ENCODE measurements around the gene KIAA0586. TPM values are rescaled to one million over a fixed set of nuclear protein-coding genes. Genes with fewer than 3 reads are reported as not detected.

Gene KIAA0586
- total and polyA plus RNA-seq, 2 of the 13 experiments (the other 11 are each of a cell fraction or from before 2014, with no cell fraction given), result 12.6 to 25.2 TPM

DNA sequence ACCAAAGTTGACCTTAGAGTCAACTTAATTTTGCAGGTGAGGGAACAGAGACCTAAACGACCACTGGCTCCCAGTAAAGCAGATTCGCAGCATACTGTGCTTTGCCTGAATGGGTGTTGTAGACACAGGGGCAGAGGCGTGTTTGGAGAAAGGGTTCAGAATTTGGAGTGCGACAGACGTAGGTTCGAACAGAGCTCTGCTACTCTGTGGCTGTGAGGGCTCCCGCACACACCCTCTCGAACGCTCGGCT, 32.0 kb upstream of the KIAA0586 start (continued):
- TF ChIP-seq, protein P1, sequence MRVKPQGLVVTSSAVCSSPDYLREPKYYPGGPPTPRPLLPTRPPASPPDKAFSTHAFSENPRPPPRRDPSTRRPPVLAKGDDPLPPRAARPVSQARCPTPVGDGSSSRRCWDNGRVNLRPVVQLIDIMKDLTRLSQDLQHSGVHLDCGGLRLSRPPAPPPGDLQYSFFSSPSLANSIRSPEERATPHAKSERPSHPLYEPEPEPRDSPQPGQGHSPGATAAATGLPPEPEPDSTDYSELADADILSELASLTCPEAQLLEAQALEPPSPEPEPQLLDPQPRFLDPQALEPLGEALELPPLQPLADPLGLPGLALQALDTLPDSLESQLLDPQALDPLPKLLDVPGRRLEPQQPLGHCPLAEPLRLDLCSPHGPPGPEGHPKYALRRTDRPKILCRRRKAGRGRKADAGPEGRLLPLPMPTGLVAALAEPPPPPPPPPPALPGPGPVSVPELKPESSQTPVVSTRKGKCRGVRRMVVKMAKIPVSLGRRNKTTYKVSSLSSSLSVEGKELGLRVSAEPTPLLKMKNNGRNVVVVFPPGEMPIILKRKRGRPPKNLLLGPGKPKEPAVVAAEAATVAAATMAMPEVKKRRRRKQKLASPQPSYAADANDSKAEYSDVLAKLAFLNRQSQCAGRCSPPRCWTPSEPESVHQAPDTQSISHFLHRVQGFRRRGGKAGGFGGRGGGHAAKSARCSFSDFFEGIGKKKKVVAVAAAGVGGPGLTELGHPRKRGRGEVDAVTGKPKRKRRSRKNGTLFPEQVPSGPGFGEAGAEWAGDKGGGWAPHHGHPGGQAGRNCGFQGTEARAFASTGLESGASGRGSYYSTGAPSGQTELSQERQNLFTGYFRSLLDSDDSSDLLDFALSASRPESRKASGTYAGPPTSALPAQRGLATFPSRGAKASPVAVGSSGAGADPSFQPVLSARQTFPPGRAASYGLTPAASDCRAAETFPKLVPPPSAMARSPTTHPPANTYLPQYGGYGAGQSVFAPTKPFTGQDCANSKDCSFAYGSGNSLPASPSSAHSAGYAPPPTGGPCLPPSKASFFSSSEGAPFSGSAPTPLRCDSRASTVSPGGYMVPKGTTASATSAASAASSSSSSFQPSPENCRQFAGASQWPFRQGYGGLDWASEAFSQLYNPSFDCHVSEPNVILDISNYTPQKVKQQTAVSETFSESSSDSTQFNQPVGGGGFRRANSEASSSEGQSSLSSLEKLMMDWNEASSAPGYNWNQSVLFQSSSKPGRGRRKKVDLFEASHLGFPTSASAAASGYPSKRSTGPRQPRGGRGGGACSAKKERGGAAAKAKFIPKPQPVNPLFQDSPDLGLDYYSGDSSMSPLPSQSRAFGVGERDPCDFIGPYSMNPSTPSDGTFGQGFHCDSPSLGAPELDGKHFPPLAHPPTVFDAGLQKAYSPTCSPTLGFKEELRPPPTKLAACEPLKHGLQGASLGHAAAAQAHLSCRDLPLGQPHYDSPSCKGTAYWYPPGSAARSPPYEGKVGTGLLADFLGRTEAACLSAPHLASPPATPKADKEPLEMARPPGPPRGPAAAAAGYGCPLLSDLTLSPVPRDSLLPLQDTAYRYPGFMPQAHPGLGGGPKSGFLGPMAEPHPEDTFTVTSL (CRISPR knock-in tag; IDR thresholded peaks at IDR 0.05; ENCODE audit: borderline replicate concordance), result 0 out of 2 replicates have a peak, but pooled peaks have one; percentile 30
- TF ChIP-seq DMAP1 (CRISPR knock-in tag; IDR thresholded peaks at IDR 0.05) (0 out of 2 replicates have a peak, but pooled peaks have one; percentile 33), ZNF501 (CRISPR knock-in tag; IDR thresholded peaks at IDR 0.05) (peak; percentile 27; the same call in 1 of the 2 replicates), JDP2 (CRISPR knock-in tag; IDR thresholded peaks at IDR 0.05; ENCODE audit: borderline replicate concordance) (no peak)

DNA sequence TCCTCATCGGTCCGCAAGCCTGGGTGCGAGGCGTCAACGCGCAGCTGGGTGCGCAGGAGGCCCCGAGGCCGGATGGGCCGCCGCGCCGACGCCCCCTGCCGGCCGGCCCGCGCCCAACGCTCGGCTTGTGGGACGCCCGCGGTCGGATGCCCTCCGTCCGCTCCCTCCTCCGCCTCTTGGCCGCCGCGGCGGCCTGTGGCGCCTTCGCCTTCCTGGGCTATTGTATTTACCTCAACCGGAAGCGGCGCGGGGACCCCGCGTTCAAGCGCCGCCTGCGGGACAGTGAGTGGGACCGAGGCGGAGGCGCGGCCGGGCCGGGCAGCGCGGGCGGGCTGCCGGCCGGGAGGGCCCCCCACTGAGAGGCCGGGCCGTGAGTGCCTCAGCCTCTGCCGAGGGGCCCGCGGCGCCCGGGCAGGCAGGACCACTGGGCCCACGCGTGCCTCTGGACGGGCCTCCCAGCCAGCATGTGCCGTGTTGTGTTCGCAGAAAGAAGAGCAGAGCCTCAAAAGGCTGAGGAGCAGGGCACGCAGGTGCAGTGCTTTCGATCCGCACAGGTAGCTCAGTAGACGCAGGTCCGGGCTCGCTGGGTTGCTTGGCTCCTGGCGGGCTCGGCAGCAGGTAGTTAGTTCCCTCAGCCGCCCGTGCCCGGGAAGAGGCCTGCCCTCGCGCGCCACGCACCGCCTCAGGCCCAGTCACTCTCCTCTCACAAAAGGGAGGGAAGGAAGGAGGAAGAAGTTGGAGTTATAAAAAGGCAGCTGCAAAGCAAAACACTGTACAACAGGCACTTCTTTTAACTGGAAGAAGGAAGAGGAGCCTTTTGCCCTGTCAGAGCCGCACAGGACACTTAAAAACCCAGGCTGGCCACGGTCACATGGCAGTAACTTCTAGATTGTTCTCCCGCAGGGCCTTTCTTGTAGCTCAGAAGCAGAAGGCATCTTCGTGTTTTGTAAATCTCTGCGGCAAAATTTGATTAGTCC, 31.4 kb upstream of the KIAA0586 start, which contains the start of gene TOMM20L:
TOMM20L (plus strand) TSS at position 119 of the 977 bp plus-strand sequence; CDS start at position 147, 28 bp downstream.
- Histone ChIP-seq H2AFZ (ENCODE audit: low read length) (peak within 1 kb of the TSS; percentile 93), H3K36me3 (replicated peaks in 1 of 2; ENCODE audit: control insufficient read depth in 1 of 2, insufficient read depth in 2 of 2, low read length in 2 of 2) (no peaks in the 10 kb centered on the region), H4K20me1 (ENCODE audit: insufficient read depth, low read length) (no peaks in the 10 kb centered on the region), H3K9me3 (ENCODE audit: low read length) (no peaks in the 10 kb centered on the region), H3K4me2 (ENCODE audit: low read depth, low read length) (peak within 1 kb of the TSS; percentile 98), H3K4me3 (replicated peaks in 1 of 3; ENCODE audit: insufficient read depth in 1 of 3, low read depth in 2 of 3, low read length in 3 of 3) (peak within 1 kb of the TSS; percentile 63 to 83 (median 75)), H3K4me1 (ENCODE audit: insufficient read depth, low read length) (peaks cover 21% of the 10 kb centered on the region), H3K27me3 (ENCODE audit: control insufficient read depth in 1 of 2, insufficient read depth in 2 of 2, low read length in 2 of 2) (no peaks in the 10 kb centered on the region; a peak in 1 of 5 replicates), H3K27ac (ENCODE audit: extremely low read length, insufficient read depth, low read length) (peak within 1 kb of the TSS; percentile 93), H3K9ac (ENCODE audit: insufficient read depth, low read depth, low read length) (peak within 1 kb of the TSS; percentile 80), H3K79me2 (ENCODE audit: insufficient read depth, low read length) (no peaks in the 10 kb centered on the region)
- CTCF ChIA-PET (ENCODE audit: low intra/inter-chr PET ratio, low total read pairs), result interaction anchor here (0.6 kb wide), 1 partner anchor 29 kb away, joined by 3 read pairs; no protein-coding TSS in a partner anchor
- POLR2A ChIA-PET, result interaction anchor here (0.7 to 2.8 kb wide), 6 partner anchors 31 to 1088 kb away, joined by 3 to 19 read pairs (median 6); partner anchors contain the start of genes ARID4A, JKAMP, KIAA0586 and L3HYPDH
- WGBS (ENCODE audit: low lambda C conversion rate), result 27% methylated on average over 19 of the region's 86 CpGs
- in situ Hi-C loops (cut with HindIII; ENCODE audit: extremely low pct_ligation_motif_present, low pct_unique_long_range_greater_than_20kb) (no loop called here), intact Hi-C loops (cut with micrococcal nuclease; ENCODE audit: unreplicated experiment) (loop anchor here (2.0 kb wide), 1 partner anchor 31 kb away; the partner anchor contains the start of genes KIAA0586 and TIMM9)
- ATAC-seq (peak; percentile 92), DNase-seq (ENCODE audit: low spot score) (peak; percentile 72), FAIRE-seq (no peak)
- BruUV-seq (replicated peaks), result TSS peak; percentile 70
- TF ChIP-seq ZNF343 (CRISPR knock-in tag; IDR thresholded peaks at IDR 0.05) (peak; percentile 92), ZNF451 (CRISPR knock-in tag; IDR thresholded peaks at IDR 0.05) (peak; percentile 95), ZNF543 (CRISPR knock-in tag; IDR thresholded peaks at IDR 0.05) (peak; percentile 70; the same call in 1 of the 2 replicates), PAX8 (CRISPR knock-in tag; IDR thresholded peaks at IDR 0.05; ENCODE audit: borderline replicate concordance) (peak; percentile 86; the same call in 1 of the 2 replicates), HIVEP1 (CRISPR knock-in tag; IDR thresholded peaks at IDR 0.05) (peak; percentile 55), MTA1 (CRISPR knock-in tag; IDR thresholded peaks at IDR 0.05; ENCODE audit: borderline replicate concordance) (peak; percentile 57; the same call in 1 of the 2 replicates), ZNF12 (CRISPR knock-in tag; IDR thresholded peaks at IDR 0.05) (no peak; the same call in 1 of the 2 replicates), MTA3 (CRISPR knock-in tag; IDR thresholded peaks at IDR 0.05) (no peak), HOXA7 (CRISPR knock-in tag; IDR thresholded peaks at IDR 0.05) (no peak)

All from HepG2 (cell line).